ENCODE results near the gene ALK.

DNA sequence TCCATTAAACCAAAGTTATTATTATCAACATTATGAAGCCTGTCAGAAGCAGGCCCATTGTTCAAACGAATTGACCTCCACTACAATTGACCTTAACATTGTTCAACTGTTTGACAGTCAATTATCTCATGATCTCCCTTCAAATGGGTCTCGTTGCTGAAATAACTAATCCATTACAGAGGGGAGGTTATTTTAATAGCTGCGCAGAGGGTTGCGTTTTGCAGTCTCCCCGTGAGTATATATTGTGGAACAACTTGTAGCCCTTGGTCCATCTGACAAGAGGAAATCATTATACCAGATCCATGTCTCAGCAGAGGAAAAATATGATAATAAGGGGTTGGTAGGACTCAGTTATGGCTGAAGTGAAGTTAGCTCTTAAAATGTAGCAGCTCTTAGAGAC, 159.1 kb downstream of the ALK start:
- TF ChIP-seq, protein P1, sequence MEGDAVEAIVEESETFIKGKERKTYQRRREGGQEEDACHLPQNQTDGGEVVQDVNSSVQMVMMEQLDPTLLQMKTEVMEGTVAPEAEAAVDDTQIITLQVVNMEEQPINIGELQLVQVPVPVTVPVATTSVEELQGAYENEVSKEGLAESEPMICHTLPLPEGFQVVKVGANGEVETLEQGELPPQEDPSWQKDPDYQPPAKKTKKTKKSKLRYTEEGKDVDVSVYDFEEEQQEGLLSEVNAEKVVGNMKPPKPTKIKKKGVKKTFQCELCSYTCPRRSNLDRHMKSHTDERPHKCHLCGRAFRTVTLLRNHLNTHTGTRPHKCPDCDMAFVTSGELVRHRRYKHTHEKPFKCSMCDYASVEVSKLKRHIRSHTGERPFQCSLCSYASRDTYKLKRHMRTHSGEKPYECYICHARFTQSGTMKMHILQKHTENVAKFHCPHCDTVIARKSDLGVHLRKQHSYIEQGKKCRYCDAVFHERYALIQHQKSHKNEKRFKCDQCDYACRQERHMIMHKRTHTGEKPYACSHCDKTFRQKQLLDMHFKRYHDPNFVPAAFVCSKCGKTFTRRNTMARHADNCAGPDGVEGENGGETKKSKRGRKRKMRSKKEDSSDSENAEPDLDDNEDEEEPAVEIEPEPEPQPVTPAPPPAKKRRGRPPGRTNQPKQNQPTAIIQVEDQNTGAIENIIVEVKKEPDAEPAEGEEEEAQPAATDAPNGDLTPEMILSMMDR (IDR thresholded peaks at IDR 0.05) = no peak
- TF ChIP-seq EHMT2 (IDR thresholded peaks at IDR 0.05; ENCODE audit: low read depth) = no peak
- TF ChIP-seq POLR2A (IDR thresholded peaks at IDR 0.05; ENCODE audit: low read length) = no peak
- TF ChIP-seq MYC (IDR thresholded peaks at IDR 0.05; ENCODE audit: borderline replicate concordance, low read length) = no peak
- TF ChIP-seq BHLHE40 (IDR thresholded peaks at IDR 0.05; ENCODE audit: low read depth, low read length) = no peak
- TF ChIP-seq, protein P2, sequence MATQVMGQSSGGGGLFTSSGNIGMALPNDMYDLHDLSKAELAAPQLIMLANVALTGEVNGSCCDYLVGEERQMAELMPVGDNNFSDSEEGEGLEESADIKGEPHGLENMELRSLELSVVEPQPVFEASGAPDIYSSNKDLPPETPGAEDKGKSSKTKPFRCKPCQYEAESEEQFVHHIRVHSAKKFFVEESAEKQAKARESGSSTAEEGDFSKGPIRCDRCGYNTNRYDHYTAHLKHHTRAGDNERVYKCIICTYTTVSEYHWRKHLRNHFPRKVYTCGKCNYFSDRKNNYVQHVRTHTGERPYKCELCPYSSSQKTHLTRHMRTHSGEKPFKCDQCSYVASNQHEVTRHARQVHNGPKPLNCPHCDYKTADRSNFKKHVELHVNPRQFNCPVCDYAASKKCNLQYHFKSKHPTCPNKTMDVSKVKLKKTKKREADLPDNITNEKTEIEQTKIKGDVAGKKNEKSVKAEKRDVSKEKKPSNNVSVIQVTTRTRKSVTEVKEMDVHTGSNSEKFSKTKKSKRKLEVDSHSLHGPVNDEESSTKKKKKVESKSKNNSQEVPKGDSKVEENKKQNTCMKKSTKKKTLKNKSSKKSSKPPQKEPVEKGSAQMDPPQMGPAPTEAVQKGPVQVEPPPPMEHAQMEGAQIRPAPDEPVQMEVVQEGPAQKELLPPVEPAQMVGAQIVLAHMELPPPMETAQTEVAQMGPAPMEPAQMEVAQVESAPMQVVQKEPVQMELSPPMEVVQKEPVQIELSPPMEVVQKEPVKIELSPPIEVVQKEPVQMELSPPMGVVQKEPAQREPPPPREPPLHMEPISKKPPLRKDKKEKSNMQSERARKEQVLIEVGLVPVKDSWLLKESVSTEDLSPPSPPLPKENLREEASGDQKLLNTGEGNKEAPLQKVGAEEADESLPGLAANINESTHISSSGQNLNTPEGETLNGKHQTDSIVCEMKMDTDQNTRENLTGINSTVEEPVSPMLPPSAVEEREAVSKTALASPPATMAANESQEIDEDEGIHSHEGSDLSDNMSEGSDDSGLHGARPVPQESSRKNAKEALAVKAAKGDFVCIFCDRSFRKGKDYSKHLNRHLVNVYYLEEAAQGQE (IDR thresholded peaks at IDR 0.05) = no peak

All from A549 (cell line).